ENCODE data around the gene CTSV. TPM values are rescaled to one million over a fixed set of nuclear protein-coding genes. Genes with fewer than 3 reads are reported as not detected.
"Not testable (repeated sequence)": the region's sequence is repeated elsewhere in the genome, so short reads cannot be mapped to it uniquely, and the experiment has no call there.

Gene CTSV
- total RNA-seq, 2 donors from 2014 or later = 0.27 TPM; not detected in 1

- no peaks in the 10 kb centered on the region for H3K36me3 ChIP-seq
- TF ChIP-seq, protein P1, sequence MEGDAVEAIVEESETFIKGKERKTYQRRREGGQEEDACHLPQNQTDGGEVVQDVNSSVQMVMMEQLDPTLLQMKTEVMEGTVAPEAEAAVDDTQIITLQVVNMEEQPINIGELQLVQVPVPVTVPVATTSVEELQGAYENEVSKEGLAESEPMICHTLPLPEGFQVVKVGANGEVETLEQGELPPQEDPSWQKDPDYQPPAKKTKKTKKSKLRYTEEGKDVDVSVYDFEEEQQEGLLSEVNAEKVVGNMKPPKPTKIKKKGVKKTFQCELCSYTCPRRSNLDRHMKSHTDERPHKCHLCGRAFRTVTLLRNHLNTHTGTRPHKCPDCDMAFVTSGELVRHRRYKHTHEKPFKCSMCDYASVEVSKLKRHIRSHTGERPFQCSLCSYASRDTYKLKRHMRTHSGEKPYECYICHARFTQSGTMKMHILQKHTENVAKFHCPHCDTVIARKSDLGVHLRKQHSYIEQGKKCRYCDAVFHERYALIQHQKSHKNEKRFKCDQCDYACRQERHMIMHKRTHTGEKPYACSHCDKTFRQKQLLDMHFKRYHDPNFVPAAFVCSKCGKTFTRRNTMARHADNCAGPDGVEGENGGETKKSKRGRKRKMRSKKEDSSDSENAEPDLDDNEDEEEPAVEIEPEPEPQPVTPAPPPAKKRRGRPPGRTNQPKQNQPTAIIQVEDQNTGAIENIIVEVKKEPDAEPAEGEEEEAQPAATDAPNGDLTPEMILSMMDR (IDR thresholded peaks at IDR 0.05) = no peak
- H3K4me1 ChIP-seq (ENCODE audit: control insufficient read depth in 1 of 2, low read depth in 2 of 2) = no peaks in the 10 kb centered on the region
- H3K27ac ChIP-seq = no peak overlapping the region
- H3K4me3 ChIP-seq = no peak overlapping the region
- no peaks in the 10 kb centered on the region for H3K9me3 ChIP-seq
- no peaks in the 10 kb centered on the region for H3K27me3 ChIP-seq (replicated peaks; ENCODE audit: insufficient read depth)
- ATAC-seq (ENCODE audit: insufficient number of reproducible peaks, low FRiP score, low read depth) = no peak
- no peak for DNase-seq (ENCODE audit: low spot score)
Measured at GRCh38 chr9:97064176-97064575, 25.2 kb upstream of the CTSV start.

GRCh38 chr9:97060796-97061195 lies 21.9 kb upstream of the CTSV start:
- Histone ChIP-seq H3K9me3 (no peaks in the 10 kb centered on the region), H3K4me3 (no peak overlapping the region), H3K27ac (no peak overlapping the region), H3K27me3 (replicated peaks; ENCODE audit: insufficient read depth) (no peaks in the 10 kb centered on the region), H3K4me1 (ENCODE audit: control insufficient read depth in 1 of 2, low read depth in 2 of 2) (no peaks in the 10 kb centered on the region), H3K36me3 (no peaks in the 10 kb centered on the region)
- ATAC-seq (ENCODE audit: insufficient number of reproducible peaks, low FRiP score, low read depth) = no peak
- no peak for DNase-seq (ENCODE audit: low spot score)
- TF ChIP-seq, protein P1 (IDR thresholded peaks at IDR 0.05) = no peak

DNA sequence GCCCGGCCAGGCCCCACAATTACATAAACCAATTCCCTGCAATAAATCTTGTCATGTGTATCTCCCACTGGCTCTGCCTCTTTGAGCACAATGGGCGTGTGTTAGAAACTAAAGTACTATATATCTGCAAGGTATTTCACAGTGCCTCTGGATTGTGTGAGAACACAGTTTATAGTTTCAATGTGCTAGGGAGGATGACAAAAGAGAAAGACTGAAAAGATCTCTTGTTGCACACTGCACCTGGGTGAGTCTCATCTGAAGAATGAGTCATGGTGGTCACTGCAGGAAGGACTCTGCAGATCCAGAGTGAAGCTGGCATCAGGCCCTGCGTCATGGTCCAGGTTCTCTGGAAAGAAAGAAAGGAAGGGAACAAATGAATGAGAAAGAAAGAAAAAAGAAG lies 20.7 kb upstream of the CTSV start:
- no peaks in the 10 kb centered on the region for H3K36me3 ChIP-seq
- DNase-seq (ENCODE audit: low spot score) (no peak), ATAC-seq (ENCODE audit: insufficient number of reproducible peaks, low FRiP score, low read depth) (no peak)
- H3K4me1 ChIP-seq (ENCODE audit: control insufficient read depth in 1 of 2, low read depth in 2 of 2) = no peaks in the 10 kb centered on the region
- TF ChIP-seq, protein P1 (IDR thresholded peaks at IDR 0.05) = no peak
- H3K9me3 ChIP-seq = no peaks in the 10 kb centered on the region
- H3K27ac ChIP-seq = no peak overlapping the region
- H3K27me3 ChIP-seq (replicated peaks; ENCODE audit: insufficient read depth) = no peaks in the 10 kb centered on the region
- H3K4me3 ChIP-seq = no peak overlapping the region

GRCh38 chr9:97057651-97058050 lies 18.7 kb upstream of the CTSV start:
- TF ChIP-seq, protein P1 (IDR thresholded peaks at IDR 0.05) = no peak
- ATAC-seq (ENCODE audit: insufficient number of reproducible peaks, low FRiP score, low read depth) (no peak), DNase-seq (ENCODE audit: low spot score) (no peak)
- Histone ChIP-seq H3K36me3 (no peaks in the 10 kb centered on the region), H3K27me3 (replicated peaks; ENCODE audit: insufficient read depth) (no peaks in the 10 kb centered on the region), H3K4me1 (ENCODE audit: control insufficient read depth in 1 of 2, low read depth in 2 of 2) (no peaks in the 10 kb centered on the region), H3K9me3 (no peaks in the 10 kb centered on the region), H3K4me3 (no peak overlapping the region), H3K27ac (no peak overlapping the region)

DNA sequence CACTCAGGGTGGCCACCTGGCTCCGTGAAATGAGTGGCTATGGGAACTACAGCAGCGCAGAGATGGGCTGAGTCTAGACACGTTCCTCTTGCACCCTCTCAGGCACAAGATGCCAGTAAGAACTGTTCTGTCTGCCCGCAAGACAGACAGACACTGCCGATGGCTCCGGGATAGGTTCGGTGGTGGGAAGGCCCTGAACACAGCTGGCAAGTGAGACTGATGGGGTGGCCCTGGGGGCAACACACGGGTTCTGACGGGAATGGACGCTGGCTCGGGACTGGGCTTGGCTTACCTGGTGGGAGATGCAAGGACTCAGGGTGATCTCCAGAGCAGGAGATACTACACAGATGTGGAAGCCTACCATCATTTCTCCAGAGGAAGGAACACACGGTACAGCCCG lies 16.9 kb upstream of the CTSV start:
- not testable (repeated sequence) for H3K36me3 ChIP-seq; H3K4me1 ChIP-seq (ENCODE audit: control insufficient read depth in 1 of 2, low read depth in 2 of 2); DNase-seq (ENCODE audit: low spot score); H3K4me3 ChIP-seq; H3K27ac ChIP-seq; H3K27me3 ChIP-seq (replicated peaks; ENCODE audit: insufficient read depth); ATAC-seq (ENCODE audit: insufficient number of reproducible peaks, low FRiP score, low read depth); H3K9me3 ChIP-seq

- no peaks in the 10 kb centered on the region for H3K27me3 ChIP-seq (replicated peaks; ENCODE audit: insufficient read depth)
- ATAC-seq (ENCODE audit: insufficient number of reproducible peaks, low FRiP score, low read depth) = no peak
Measured at GRCh38 chr9:97053717-97054116, 14.8 kb upstream of the CTSV start.

More at GRCh38 chr9:97053717-97054116, 14.8 kb upstream of the CTSV start:
- TF ChIP-seq, protein P1 (IDR thresholded peaks at IDR 0.05) = no peak
- H3K36me3 ChIP-seq = no peaks in the 10 kb centered on the region
- DNase-seq (ENCODE audit: low spot score) = no peak
- no peak overlapping the region for H3K4me3 ChIP-seq
- H3K9me3 ChIP-seq = no peaks in the 10 kb centered on the region
- H3K4me1 ChIP-seq (ENCODE audit: control insufficient read depth in 1 of 2, low read depth in 2 of 2) = no peaks in the 10 kb centered on the region
- no peak overlapping the region for H3K27ac ChIP-seq

Data from thoracic aorta (tissue), 2 donors.